ENCODE data around the gene THUMPD2. TPM values are rescaled to one million over a fixed set of nuclear protein-coding genes. Genes with fewer than 3 reads are reported as not detected.
A peak's percentile ranks its signal among the peaks of the same experiment; 100 is the strongest.

THUMPD2 gene
- total RNA-seq, 4 donors from 2014 or later: 4.6 to 11.2 (median 8.6) TPM

DNA sequence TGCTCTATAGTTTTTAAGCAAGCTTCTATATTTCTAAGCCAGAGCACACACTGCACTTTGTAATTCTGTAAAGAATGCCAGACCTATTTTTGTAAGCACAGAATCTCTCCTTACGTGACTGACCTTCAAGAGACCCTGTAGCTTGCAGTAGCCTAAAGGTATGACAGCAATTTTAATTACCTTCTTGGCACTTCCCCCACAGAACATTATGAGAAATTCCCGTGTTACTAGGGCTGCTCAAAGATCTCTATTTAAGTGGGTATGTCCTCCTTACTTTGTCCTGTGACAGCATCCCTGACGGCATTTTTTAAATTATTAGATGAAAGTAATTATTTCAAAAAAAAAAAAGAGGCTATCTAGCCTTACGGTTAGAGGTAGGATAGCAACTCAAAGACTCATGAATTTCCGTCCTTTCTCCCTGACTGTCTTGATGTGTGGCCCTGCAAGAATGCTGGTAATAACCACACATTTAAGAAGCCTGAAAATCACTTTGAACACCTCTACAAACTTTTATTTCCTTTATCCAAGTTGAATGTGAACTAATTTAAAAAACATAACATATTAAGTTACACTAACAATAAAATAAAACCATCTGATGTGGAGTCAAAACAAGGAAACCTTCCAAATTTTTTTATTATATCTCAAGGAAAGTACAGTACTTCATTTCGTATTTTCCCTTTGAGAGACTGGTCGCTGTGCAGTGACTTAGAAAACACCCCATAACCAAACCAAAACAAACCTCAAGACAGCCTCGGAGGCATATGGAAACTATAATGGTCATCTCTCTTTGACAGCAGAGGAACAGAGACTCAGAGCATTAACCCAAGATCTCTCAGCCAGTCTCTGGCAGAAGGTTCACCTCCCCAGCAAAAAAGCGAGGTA lies 54.9 kb downstream of the THUMPD2 start:
- ATAC-seq: peak in 1 of 2 donors; percentile 10
- H3K4me3 ChIP-seq: no peak overlapping the region
- intact Hi-C loops (cut with DNase I; ENCODE audit: low total_unique reads): no loop called here
- no peak for DNase-seq
- H3K36me3 ChIP-seq: no peaks in the 10 kb centered on the region
- H3K27me3 ChIP-seq: no peaks in the 10 kb centered on the region
- no peaks in the 10 kb centered on the region for H3K9me3 ChIP-seq
- no peak for TF ChIP-seq POLR2A (IDR thresholded peaks at IDR 0.05)
- TF ChIP-seq, protein P1, sequence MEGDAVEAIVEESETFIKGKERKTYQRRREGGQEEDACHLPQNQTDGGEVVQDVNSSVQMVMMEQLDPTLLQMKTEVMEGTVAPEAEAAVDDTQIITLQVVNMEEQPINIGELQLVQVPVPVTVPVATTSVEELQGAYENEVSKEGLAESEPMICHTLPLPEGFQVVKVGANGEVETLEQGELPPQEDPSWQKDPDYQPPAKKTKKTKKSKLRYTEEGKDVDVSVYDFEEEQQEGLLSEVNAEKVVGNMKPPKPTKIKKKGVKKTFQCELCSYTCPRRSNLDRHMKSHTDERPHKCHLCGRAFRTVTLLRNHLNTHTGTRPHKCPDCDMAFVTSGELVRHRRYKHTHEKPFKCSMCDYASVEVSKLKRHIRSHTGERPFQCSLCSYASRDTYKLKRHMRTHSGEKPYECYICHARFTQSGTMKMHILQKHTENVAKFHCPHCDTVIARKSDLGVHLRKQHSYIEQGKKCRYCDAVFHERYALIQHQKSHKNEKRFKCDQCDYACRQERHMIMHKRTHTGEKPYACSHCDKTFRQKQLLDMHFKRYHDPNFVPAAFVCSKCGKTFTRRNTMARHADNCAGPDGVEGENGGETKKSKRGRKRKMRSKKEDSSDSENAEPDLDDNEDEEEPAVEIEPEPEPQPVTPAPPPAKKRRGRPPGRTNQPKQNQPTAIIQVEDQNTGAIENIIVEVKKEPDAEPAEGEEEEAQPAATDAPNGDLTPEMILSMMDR (IDR thresholded peaks at IDR 0.05 in 4 of 5, conservative IDR thresholded peaks at IDR 0.05 in 1 of 5): no peak
- H3K27ac ChIP-seq: peak overlapping the region in 3 of 4 donors; percentile 39 to 51 (median 51)
- in situ Hi-C loops (cut with MboI; ENCODE audit: low sequenced_read_pairs in 4 of 4): no loop called here
- H3K4me1 ChIP-seq: peaks cover 21 to 22% of the 10 kb centered on the region in 2 donors

DNA sequence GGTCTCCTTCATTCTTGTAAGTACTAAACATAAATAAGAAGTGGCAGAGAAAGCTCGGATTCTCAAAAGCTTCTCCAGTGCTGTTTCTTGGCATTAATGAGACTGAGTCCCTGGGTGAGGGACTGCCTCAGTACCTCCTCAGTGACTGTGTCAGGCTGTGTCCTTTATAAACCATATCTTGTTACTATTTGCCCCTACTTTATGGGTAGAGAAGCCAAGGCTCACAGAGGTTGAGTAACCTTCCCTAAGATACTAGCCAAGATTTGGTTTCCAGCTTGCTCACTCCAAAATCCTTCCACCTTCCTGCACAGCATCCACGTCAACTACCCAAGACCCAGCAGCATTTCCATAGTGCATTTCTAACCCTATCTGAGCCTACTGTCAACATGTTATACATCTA lies 55.6 kb downstream of the THUMPD2 start:
- DNase-seq: no peak
- intact Hi-C loops (cut with DNase I; ENCODE audit: low total_unique reads) (no loop called here), in situ Hi-C loops (cut with MboI; ENCODE audit: low sequenced_read_pairs in 4 of 4) (no loop called here)
- Histone ChIP-seq H3K4me3 (no peak overlapping the region), H3K9me3 (no peaks in the 10 kb centered on the region), H3K36me3 (no peaks in the 10 kb centered on the region), H3K4me1 (peaks cover 21 to 22% of the 10 kb centered on the region in 2 donors), H3K27ac (peak overlapping the region in 3 of 4 donors; percentile 39 to 51 (median 51)), H3K27me3 (no peaks in the 10 kb centered on the region)
- no peak for TF ChIP-seq POLR2A (IDR thresholded peaks at IDR 0.05)
- TF ChIP-seq, protein P1 (IDR thresholded peaks at IDR 0.05 in 4 of 5, conservative IDR thresholded peaks at IDR 0.05 in 1 of 5): no peak
- peak; percentile 87 to 95 for ATAC-seq

DNA sequence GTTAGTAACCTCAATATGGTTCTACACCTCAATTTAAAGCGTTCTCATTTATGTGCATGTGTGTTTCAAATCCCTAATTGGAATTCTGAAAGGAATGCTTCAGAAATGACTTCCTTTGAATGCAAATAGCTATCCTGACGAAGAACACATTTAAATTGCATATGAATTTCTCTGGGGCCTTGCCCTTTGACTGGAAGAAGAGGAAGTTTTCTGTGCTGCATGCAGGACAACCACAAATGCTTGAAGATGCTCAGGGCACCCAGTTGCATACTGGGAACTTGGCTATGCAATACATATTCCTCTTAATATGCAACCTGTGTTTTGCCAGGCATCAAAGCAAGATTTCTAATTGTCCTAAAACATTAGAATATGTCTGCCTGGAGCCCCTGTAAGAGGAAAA lies 58.1 kb downstream of the THUMPD2 start:
- no peak for ATAC-seq
- Histone ChIP-seq H3K27me3 (no peaks in the 10 kb centered on the region), H3K9me3 (no peaks in the 10 kb centered on the region), H3K4me1 (peaks cover 21 to 22% of the 10 kb centered on the region in 2 donors), H3K36me3 (no peaks in the 10 kb centered on the region), H3K4me3 (no peak overlapping the region), H3K27ac (no peak overlapping the region)
- in situ Hi-C loops (cut with MboI; ENCODE audit: low sequenced_read_pairs in 4 of 4) (no loop called here), intact Hi-C loops (cut with DNase I; ENCODE audit: low total_unique reads) (no loop called here)
- TF ChIP-seq, protein P1 (IDR thresholded peaks at IDR 0.05 in 4 of 5, conservative IDR thresholded peaks at IDR 0.05 in 1 of 5): no peak
- TF ChIP-seq POLR2A (IDR thresholded peaks at IDR 0.05): no peak
- DNase-seq: no peak

DNA sequence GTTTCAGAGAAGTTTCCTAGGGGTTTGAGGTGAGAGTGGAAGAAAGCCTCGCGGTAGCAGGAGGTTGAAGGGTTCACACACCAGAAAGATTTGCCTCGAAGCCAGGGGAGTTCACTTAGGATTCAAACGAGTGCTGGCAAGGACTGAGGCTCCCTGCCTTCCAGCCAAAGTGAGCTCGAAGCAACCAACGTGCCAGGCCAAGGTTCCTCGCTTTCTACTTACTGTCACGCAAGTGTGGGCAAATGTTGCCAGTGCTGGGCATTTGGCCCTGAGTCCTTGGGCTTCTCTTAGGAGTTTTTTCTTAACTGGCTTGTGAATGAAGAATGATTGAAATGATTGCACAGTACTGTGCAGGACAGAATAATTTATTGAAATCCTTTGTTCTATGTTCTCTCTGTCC lies 59.7 kb downstream of the THUMPD2 start:
- H3K4me1 ChIP-seq: peaks cover 20 to 22% of the 10 kb centered on the region in 2 donors
- peak in 1 of 2 donors; percentile 28 for ATAC-seq
- peak in 1 of 2 donors; percentile 53 for DNase-seq
- intact Hi-C loops (cut with DNase I; ENCODE audit: low total_unique reads) (no loop called here), in situ Hi-C loops (cut with MboI; ENCODE audit: low sequenced_read_pairs in 4 of 4) (no loop called here)
- no peak overlapping the region for H3K4me3 ChIP-seq
- no peaks in the 10 kb centered on the region for H3K36me3 ChIP-seq
- no peak overlapping the region for H3K27ac ChIP-seq
- H3K27me3 ChIP-seq: no peaks in the 10 kb centered on the region
- no peaks in the 10 kb centered on the region for H3K9me3 ChIP-seq
- TF ChIP-seq, protein P1 (IDR thresholded peaks at IDR 0.05 in 4 of 5, conservative IDR thresholded peaks at IDR 0.05 in 1 of 5): no peak
- no peak for TF ChIP-seq POLR2A (IDR thresholded peaks at IDR 0.05)

All from gastrocnemius medialis (tissue), 4 donors.